Measurements from ENCODE around the gene CDK5R2.

DNA sequence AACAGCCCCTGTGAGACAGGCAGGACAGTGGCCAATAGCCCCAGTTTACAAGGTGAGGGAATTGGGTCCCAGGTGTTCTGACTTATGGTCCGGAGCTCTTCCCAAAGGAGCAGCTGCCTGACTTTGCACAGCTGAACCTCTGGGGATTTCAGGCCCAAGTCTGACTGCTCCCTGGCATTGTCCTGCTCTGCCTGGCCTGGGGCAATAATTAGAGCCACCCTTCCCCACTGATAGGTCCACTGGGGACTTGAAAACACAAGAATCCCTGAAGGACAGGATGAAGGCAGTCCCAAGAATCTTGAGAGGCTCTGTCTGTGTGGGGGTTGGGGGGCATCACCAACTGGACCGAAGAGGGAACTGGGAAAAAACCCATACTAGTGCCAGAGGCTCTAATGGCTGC lies 29.2 kb downstream of the CDK5R2 start:
- TF ChIP-seq CTCF (IDR thresholded peaks at IDR 0.05 in 4 of 5, conservative IDR thresholded peaks at IDR 0.05 in 1 of 5) (no peak), POLR2A (IDR thresholded peaks at IDR 0.05) (no peak)
